A549 (cell line): ENCODE results near the gene PSD.

ENCODE experiments used
- BCL3 ChIP-seq: fragments of >200 bp; sonication (Bioruptor Twin); formaldehyde crosslinking; IDR thresholded peaks from 3 replicates; pipeline ENCODE4 v1.6.1; 2016
- CEBPB ChIP-seq, 2 experiments: fragments of >200 bp in 1 of 2; sonication (Bioruptor Twin) in 1 of 2; formaldehyde crosslinking in 1 of 2; IDR thresholded peaks; 2 replicates each; pipeline ENCODE4 v1.6.1; 2012 to 2016
- CTCF ChIP-seq: fragments of >200 bp; sonication (Bioruptor Twin); formaldehyde crosslinking; IDR thresholded peaks from 3 replicates; pipeline ENCODE4 v1.5.1; 2016
- EP300 ChIP-seq, 2 experiments: fragments of >200 bp; sonication (Bioruptor Twin); formaldehyde crosslinking; IDR thresholded peaks; 2 replicates in 1 of 2; 3 replicates in 1 of 2; pipeline ENCODE4 v1.6.1; 2016 to 2017
- HEYL ChIP-seq: fragments of 250-450 bp; sonication (Bioruptor Pico); IDR thresholded peaks from 2 replicates; pipeline ENCODE4 v1.8.0; 2021; ENCODE audit warnings: mild to moderate bottlenecking, moderate library complexity
- MAX ChIP-seq: IDR thresholded peaks from 2 replicates; pipeline ENCODE4 v1.6.1; 2012
- NR3C1 ChIP-seq: fragments of >200 bp; sonication (Bioruptor Twin); formaldehyde crosslinking; IDR thresholded peaks from 3 replicates; pipeline ENCODE4 v1.6.1; 2017
- POLR2A ChIP-seq: IDR thresholded peaks from 2 replicates; pipeline ENCODE4 v1.6.1; 2012; ENCODE audit warnings: mild to moderate bottlenecking, low read length
- POLR2AphosphoS2 ChIP-seq: conservative IDR thresholded peaks from 2 replicates; pipeline ENCODE4 v1.6.1; 2012; ENCODE audit warnings: low read length, improper control_type of control experiment, inconsistent platforms
- REST ChIP-seq: fragments of 200-600 bp; sonication (generic); IDR thresholded peaks from 2 replicates; pipeline ENCODE4 v1.6.1; 2016; ENCODE audit warnings: antibody characterized with exemption, mild to moderate bottlenecking, moderate library complexity
- RNF2 ChIP-seq: fragments of 200-600 bp; sonication (generic); IDR thresholded peaks from 2 replicates; pipeline ENCODE4 v1.6.1; 2016; ENCODE audit warnings: low read depth, mild to moderate bottlenecking, antibody characterized with exemption, moderate library complexity, borderline replicate concordance
- SMC3 ChIP-seq: fragments of >200 bp; sonication (Bioruptor Twin); formaldehyde crosslinking; IDR thresholded peaks from 3 replicates; pipeline ENCODE4 v1.6.1; 2018; ENCODE audit warnings: inconsistent platforms
- USF2 ChIP-seq: fragments of 450-650 bp; IDR thresholded peaks from 2 replicates; pipeline ENCODE4 v1.6.1; 2014; ENCODE audit warnings: antibody characterized with exemption

GRCh38 chr10:102401735-102402511 is 16.7 kb downstream of the PSD start:
- TF ChIP-seq CTCF (no peak), CEBPB (IDR thresholded peaks at IDR 0.05) (no peak), EP300 (IDR thresholded peaks at IDR 0.05) (no peak), POLR2AphosphoS2 (no peak), RNF2 (no peak), SMC3 (no peak), MAX (peak; percentile 84), POLR2A (no peak), BCL3 (no peak), REST (no peak), HEYL (no peak), USF2 (no peak), NR3C1 (no peak)
